Measurements from ENCODE around the gene LHX6.
A peak's percentile ranks its signal among the peaks of the same experiment; 100 is the strongest.

LHX6 gene

DNA sequence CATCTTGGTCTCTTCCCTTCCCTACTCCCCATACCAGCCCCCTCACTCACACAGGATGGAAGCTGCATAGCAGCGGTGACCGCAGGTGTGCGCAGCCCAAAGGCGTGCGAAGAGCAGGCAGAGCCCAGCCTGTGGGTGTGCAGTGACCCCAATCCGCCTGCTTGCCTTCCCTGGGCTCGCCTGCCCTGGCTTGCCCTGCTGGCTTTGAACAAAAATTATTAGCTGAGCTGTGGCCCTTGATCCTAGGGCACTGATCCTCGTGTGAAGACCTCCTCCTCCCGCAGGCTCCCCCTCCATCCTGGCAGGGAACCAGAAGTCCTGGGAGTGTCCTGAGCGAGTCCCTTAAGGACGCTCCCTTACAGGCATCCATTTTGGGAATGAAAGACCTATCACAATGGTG, 37.2 kb downstream of the LHX6 start:
- no peak for DNase-seq (ENCODE audit: low read depth in 2 of 2)

DNA sequence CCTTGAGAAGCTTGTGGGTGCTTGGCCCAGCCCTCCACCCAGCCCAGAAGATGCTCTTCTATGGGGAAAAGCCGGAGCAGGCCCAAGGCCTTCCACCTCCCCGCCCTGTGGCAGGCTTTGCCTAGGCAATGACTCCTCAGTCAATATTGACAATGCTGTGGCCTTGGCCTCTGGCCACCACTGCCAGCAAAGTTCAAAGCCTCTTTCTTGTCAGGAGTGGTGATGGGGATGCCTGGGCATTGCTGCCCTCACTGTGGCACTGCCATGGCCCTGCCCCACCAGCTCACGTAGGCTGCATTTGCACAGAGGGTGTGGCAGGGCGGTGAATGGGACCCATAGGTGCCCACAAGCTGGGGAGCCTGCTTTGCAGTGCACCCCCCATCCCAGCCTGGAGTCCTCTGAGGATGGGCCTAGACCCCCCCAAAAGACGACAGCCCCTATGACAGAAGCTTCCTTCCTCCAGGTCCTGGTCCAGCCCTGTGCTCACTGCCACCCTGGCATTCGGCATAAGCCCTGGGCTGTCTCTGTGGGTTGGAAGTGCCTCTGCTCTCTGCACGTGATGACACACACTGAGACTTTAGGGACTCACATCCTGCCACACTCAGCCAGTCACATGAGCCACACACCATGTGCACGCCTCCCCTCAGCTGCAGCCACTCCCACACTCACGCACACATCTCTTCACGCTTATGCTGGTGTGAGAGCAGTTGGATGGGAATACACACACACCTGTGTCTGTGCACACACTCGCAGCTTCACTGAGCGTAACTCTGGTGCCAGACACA, 38.0 kb downstream of the LHX6 start:
- no peak for DNase-seq (ENCODE audit: low read depth in 2 of 2)

- DNase-seq (ENCODE audit: low read depth in 2 of 2): no peak
These were observed 40.4 kb downstream of the LHX6 start for GRCh38 chr9:122188369-122188768.

GRCh38 chr9:122186777-122187470, 41.8 kb downstream of the LHX6 start:
- DNase-seq (ENCODE audit: low read depth in 2 of 2): no peak

- no peak for DNase-seq (ENCODE audit: low read depth in 2 of 2)
These were observed 42.5 kb downstream of the LHX6 start for GRCh38 chr9:122186301-122186700.

- no peak for DNase-seq (ENCODE audit: low read depth in 2 of 2)
These were observed 44.2 kb downstream of the LHX6 start for GRCh38 chr9:122184551-122184950.

GRCh38 chr9:122183501-122183900, 45.3 kb downstream of the LHX6 start:
- DNase-seq (ENCODE audit: low read depth in 2 of 2): no peak

DNA sequence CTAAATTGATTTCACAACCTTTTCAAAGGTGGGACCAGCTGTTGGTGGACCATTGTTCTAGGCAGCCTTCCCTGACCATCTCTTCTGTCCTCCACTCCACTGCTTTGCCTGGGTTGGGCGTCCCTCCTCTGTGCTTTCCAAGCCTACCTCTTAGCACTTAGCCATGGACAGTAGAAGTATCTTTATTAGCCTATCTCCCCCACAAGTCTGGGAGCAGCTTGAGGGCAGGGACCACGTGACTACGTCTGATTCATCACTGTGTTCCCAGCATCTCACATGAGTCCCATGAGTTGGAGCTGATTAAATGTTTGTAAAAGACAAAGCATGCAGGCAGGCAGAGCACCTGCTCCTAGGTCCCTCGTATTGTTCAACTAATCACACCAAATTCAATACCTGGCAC, 48.1 kb downstream of the LHX6 start:
- no peak for DNase-seq (ENCODE audit: low read depth in 2 of 2)

GRCh38 chr9:122179690-122180074, 49.1 kb downstream of the LHX6 start:
- no peak for DNase-seq (ENCODE audit: low read depth in 2 of 2)

DNA sequence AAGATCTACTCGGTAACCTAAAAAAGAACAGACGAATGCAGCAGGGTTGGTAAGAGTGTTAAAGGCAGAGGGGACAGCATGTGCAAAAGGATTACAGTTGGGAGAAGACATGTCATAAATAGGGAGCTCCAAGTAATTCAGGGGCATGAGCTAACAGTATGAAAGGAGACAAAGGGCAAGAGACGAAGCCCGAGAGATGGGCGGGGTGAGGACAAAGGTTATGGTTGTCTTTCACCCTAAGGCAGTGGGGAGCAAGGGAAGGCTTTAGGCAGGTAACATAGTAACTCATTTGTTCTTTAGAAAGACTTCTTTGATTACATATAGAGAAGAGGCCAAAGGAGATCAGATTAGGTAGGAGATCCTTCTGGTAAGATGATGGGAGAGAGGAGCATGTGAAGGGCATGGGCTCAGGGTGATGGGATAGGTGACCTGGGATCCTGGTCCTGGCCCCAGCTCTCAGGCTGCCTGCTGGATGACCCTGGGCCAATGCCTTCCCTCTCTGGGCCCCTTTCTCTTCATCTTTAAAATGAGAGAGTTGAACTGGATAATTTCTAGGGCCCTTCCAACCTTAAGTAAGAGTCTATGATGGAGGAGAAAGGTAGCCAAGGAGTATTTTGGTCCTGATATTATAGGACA, 49.6 kb downstream of the LHX6 start:
- DNase-seq (ENCODE audit: low read depth in 2 of 2): no peak

DNA sequence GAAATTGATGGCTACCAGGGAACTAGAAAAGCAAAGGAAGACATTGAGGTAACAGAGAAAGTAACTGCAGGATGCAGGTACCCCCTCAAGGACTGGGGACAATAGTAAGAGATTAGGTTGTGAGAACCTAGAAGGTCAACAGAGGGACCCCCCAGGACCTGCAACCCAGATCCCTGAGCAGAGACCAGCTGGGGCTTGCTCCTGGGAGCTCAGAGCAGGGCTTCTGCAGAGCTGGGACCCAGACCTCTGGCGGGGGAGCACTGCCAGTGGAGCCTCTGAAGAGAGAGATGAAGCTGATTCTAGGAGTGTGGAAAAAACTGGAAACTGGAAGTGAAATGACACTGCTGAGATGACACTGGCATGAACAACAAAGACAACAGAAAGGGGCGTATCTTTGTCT, 51.8 kb downstream of the LHX6 start:
- no peak for DNase-seq (ENCODE audit: low read depth in 2 of 2)

DNA sequence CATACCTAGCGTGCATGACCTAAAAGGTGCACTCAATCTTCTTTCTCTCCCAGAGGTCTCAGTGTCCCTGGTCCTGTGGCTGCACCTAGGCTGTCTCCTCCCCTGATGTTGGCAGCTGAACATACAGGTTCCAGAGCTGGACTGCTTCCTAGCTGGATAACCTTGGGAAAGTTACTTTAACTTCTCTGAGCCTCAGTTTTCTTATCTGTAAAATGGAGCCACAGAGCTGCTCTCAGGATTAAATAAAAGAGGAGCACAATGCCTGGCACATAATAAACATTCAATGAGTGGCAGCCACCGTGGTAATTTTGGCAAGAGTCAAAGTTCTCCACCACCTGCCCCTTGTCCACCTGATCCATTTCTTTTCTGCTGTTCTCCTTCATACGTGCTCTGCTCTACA, 55.1 kb downstream of the LHX6 start:
- DNase-seq (ENCODE audit: low read depth in 2 of 2): no peak

DNA sequence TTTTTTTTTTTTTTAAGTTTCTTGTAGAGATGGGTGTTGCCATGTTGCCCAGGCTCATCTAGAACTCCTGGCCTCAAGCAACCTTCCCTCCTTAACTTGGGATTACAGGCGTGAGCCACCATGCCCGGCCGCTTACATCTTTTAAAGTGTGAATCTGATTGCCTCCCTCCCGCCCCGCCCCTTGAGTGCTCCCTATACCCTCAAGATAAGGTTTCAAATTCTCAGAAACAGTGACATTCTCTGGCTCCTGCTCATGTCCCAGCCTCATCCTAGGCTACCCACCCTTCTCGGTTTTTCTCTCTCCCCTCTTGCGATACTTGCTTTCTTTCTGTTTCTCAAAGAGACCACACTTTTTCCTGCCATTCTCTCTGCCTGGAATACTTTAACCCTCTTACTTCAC, 56.6 kb downstream of the LHX6 start:
- DNase-seq (ENCODE audit: low read depth in 2 of 2): no peak

DNA sequence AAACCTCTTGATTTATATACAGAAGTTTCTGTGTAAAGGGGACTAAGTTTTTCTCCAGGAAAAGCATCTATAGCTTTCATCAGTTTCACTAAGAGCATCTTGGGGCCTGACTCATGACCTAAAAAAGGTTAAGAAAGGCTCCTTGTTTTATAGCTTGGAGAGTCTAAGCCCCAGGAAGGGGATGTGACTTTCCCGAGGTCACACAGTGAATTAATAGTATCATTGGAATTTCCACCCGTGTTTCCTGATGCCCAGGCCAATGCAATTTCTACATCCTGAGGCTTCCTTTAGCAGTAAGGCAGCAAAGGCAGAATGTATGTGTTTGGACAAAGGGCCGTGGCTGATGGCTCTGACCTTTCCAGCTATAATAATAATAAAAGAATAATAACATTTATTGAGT, 60.4 kb downstream of the LHX6 start:
- no peak for DNase-seq (ENCODE audit: low read depth in 2 of 2)

DNA sequence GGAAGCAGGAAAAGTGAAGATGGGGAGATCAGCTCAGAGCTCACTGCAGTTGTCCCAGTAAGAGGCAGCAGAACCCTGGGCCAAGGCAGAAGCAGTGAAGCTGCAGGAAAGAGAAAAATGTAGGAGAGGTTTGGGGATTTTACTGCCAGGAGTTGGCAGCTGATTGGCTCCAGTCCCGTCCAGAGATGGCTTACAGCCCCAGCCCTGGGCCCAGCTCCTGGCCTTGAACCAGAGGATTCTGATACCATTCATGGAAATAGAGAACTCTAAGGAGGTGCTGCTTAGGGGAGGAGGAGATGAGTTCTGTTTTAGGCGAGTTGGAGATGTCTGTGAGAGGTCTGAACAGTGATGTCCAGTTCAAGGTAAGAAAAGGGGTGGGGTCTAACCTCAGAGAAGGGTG, 64.5 kb downstream of the LHX6 start:
- DNase-seq (ENCODE audit: low read depth in 2 of 2): no peak

GRCh38 chr9:122162415-122162814, 66.3 kb downstream of the LHX6 start:
- no peak for DNase-seq (ENCODE audit: low read depth in 2 of 2)

GRCh38 chr9:122159925-122160246, 68.9 kb downstream of the LHX6 start:
- DNase-seq (ENCODE audit: low read depth in 2 of 2): no peak

DNA sequence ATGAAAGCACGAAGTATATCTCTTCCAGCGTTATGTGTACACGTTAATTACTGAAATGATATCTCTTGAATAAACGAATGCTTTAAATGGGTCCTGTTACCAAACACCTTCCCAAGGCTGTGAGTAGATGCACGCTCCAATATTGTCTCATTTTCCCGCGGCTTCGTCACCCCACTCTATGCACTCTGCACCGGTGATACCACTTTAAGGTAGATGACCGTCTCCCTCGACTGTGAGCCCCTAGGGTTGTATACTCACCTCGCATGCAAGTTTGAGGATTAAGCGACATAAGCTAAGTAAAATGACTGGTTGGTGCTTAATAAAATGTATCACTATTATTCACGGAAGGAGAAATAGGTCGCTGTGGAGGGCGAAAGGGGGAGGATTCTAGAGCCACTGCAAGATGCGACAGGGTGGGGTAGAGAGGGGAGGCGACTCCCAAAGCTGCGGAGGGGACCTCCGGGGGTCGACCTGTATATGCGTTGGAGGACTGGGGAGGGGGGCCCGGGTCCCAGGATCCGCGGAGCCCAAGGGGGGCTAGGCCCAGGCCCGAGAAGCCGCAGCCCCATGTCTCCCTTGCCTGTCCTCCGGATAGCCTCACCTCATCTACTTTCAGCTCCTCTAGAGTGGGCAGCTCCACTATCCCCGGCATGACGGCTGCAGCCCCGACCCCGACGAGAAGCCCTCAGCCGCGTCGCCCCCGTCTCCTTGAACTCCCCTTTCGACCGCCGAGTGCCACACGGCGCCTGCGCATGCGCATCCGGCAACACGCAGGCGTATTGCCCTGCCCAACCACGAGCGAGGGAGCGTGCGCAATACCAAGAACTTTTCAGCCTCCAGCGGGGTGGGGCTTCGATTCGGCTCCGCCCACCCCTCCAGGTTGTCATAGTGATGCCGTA, 69.5 kb downstream of the LHX6 start, which contains the start of the genes MORN5 and NDUFA8:
Gene MORN5, plus strand, starts transcription at position 883 of the 899 bp plus-strand sequence. CDS start 65 bp downstream, outside the sequence.
Gene NDUFA8, minus strand, starts transcription at position 754 of the 899 bp plus-strand sequence. Its CDS starts 102 bp downstream, at position 652.
- DNase-seq (ENCODE audit: low read depth in 2 of 2): peak; percentile 90 to 93

GRCh38 chr9:122158202-122158601, 70.6 kb downstream of the LHX6 start:
- DNase-seq (ENCODE audit: low read depth in 2 of 2): no peak

DNA sequence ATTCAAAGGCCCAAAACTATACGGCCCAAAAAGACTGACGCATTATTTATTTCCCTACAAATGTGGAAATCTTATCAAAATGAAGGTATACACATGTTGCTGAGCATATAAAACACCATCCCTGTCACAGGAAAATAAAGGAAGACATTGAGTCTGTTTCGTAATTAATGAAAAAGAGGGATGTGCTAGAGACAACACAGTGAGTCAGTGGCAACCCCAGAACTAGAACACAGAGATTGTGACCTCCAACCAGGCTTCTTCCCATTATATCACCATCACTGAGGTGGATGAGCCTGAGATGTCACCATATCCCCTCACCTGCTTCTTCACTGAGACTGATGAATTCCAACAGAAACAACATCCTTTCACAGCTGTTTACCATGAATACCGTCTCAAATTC, 73.0 kb downstream of the LHX6 start:
- no peak for DNase-seq (ENCODE audit: low read depth in 2 of 2)

All from stimulated activated CD8-positive, alpha-beta memory T cell treated with anti-CD3 and anti-CD28 coated beads, Interleukin-7, amount 100 ng/mL, for 4 hours (primary cell).